ENCODE results near the gene DYNLRB1.

DYNLRB1 gene

DNA sequence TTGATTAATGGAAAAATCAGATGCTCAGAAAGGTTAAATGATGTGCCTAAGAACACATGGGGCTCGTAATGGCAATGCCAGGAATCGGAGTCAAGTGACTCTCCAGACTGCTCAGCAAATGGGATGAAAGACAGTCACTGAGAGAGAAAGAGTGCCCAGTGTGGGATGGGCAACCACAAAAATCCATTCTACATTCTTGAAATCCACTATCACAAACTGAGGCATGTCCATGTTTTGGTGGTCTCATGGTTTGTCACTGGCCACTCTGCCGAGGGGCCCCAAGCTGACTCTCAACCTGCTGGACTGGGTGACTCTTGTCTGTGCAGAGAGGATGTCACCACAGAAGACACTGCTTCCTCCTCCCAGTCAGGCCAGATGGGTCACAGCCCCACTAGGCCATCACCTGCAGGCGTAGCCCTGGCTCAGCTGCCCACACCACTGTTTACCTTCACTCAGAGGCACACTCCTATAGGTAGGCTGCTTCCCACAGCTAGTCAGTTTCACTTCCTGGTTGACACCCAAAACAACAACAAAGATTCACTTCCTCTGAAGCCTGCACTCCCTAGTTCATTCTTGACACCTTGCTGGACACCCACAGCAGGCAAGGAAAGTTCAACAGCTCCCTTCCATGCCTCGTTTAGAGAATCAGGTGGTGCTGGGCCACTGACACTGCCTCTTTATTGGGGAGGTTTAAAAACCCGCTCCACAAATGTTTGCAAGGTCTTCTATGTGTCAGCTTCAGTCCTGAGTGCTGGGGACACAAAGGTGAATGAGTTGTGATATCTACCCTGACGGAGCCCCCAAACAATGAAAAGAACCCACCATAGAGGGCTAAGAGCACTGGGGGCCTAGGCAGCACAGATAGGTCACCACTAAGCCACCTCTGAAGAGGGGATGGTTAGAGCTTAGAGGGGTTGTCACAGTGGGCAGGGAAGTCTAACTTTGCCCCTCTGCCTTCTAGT, 64.0 kb downstream of the DYNLRB1 start:
- no peak for DNase-seq

DNA sequence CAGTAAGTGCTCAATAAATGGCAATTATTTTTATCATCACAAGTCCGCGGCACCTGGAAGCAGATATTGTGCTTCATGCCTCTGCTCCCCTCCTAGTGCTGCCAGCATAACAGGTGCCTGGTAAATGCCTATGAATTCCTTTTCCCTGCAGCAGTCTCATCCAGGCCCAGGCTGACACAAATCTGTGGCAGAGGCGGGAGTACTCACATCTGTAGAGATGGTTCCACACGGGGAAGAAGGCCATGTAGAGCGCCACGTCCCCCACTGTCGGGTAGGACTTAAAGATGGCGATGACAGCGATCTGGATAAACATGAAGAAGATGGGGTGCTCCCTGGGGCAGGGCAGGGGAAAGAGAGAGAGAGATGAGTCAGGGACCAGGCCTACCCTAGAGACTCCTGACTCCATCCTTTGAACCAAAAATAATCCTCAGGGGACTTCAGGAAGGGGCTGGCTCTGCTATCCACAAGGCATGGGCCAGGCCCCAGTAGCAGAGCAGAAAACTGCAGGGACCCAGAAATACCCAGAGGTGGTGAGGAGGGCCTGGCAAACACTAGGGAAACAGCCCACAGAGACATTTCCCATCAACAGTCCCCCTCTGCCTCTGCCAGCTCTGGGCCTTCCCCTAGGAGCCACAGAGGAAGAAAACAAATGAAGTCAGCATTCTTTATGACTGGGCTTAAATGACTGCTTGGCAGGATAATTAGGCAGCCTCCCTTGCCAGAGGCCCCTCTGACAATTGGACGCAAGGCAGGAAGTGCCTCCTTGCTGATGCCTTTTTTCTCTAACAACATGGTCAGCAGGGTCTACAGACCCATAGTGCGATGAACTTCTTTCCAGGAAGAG, 65.3 kb downstream of the DYNLRB1 start:
- no peak for DNase-seq

GRCh38 chr20:34582221-34582620, 66.0 kb downstream of the DYNLRB1 start:
- no peak for DNase-seq

GRCh38 chr20:34582911-34583310, 66.7 kb downstream of the DYNLRB1 start:
- peak; percentile 14 for DNase-seq

GRCh38 chr20:34583544-34583943, 67.3 kb downstream of the DYNLRB1 start:
- DNase-seq = no peak

DNA sequence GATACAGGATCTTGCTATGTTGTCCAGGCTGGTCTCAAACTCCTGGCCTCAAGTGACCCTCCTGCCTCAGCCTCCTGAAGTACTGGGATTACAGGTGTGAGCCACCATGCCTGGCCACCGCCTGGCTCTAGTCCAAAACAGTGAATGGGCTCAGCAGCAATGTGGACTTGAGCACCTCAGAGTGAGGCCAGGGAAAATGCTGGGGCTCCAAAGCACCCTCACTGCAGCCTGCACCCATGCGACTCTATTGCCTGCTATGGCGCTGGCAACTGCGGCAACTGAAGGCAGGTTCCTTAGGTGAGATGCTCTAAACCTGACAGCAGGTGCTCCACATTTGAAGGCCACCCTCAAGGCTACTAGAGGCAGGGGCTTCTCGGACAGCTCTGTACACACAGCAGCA, 68.8 kb downstream of the DYNLRB1 start:
- DNase-seq = no peak

GRCh38 chr20:34586488-34587163, 70.4 kb downstream of the DYNLRB1 start:
- no peak for DNase-seq
